Stimulated activated CD4-positive, alpha-beta T cell treated with anti-CD3 and anti-CD28 coated beads, TNF-alpha, amount 100 ng/mL, for 48 hours (primary cell): Measurements from ENCODE around the gene ELK1.
"Not testable (repeated sequence)": the region's sequence is repeated elsewhere in the genome, so short reads cannot be mapped to it uniquely, and the experiment has no call there.

Source experiments
- DNase-seq, 3 donors: peaks; one replicate each; pipeline ENCODE4 v3.0.0-alpha.2; 2020; ENCODE audit warnings: low read depth in 3 of 3

ELK1 gene

DNA sequence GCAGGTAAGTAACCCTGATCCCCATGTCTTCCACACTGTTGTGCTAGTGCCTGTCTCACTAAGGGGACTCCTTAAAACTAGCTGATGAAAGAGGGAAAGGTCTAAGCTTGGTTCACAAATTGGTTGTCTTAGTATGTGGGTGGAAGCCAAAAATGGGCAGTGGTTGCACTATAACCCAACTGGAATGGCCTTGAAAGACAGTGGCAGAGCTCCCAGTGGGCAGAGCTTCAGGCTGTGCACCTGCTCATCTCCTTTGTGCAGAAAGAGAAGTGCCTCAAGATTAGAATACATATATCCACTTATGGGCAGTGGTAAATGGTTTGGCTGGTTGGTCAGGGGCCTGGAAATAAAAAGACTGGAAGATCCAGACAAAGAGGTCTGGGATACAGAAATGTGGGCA is 37.9 kb downstream of the ELK1 start:
- no peak for DNase-seq

DNA sequence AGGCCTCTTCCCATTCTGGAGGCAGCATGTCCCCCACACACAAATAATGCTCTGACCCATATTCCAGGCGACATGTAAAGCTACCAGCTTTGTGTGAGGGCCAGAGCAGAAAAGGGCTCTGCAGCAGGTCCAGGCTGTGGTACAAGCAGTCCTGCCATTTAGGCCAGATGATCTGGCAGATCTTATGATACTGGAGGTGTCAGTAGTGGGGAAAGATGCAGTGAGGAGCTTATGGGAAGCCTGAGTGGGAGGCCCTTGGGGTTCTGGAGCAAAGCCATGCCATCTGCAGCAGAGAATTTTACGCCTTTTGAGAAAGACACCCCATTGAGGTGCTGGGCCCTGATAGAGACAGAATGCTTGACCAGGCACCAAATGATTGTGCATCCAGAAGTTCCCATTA is 38.4 kb downstream of the ELK1 start:
- DNase-seq = no peak

DNA sequence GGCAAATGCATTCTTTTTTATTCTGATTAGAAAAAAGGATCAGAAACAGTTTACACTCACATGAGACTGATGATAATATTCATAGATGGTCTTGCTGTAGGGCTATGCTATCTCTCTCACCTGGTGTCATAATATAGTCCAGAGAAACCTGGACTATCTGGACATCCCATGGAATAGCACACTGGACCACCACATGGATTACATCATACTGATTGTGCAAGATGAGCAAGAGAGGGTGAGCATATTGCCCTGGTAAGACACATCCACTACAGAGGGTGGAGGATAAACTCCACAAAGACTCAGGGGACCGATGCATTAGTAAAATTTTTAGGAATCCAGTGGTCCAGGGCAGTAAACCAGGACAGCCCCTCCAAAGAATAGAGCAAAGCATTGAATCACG is 38.9 kb downstream of the ELK1 start:
- DNase-seq = no peak

DNA sequence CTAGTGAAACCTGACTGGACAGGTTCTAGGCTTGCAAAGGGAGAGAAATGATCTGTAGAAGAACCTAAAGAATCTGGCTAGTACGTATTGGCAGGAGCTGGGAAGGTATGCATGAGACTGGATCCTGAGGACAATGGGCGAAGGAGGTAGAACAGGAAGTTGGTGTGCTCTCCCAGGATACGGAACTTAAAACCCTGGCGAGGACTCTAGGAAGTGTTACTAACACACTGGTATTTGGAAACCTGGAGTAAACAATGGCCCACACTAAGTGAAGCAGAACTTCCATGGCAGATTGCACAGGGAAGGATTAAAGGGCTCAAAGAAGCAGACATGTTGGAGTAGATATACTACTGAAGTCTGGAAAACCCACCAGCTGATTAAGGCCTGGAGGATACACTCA is 39.9 kb downstream of the ELK1 start:
- no peak for DNase-seq

DNA sequence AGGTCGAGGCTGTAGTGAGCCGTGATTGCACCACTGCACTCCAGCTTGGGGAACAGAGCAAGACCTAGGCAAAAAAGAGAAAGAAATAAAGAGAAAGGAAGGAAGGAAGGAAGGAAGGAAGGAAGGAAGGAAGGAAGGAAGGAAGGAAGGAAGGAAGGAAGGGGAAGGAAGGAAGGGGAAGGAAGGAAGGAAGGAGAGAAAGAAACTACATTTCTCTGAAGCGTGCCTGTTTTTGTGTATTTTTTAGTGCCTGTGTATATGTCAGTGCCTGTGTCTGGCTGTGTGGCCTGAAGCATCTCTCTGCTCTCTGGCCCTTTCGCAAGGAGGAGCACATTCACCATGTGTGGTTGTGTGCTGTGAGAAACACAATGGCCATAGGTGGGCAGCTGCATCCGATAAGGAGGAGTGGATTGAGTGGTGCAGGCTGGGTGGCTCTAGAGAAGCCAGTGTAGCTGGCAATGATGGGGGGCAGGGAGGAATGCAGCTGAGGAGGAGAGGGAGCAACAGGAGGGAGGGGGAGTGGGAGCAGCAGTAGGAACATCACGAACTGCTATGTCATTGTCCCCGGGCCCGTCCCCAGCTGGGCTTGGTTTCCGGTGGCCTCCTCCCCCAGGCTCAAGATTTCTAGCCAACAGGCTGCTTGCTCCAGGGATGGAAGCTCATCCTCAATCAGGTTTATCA is 42.1 kb downstream of the ELK1 start:
- DNase-seq = no peak

DNA sequence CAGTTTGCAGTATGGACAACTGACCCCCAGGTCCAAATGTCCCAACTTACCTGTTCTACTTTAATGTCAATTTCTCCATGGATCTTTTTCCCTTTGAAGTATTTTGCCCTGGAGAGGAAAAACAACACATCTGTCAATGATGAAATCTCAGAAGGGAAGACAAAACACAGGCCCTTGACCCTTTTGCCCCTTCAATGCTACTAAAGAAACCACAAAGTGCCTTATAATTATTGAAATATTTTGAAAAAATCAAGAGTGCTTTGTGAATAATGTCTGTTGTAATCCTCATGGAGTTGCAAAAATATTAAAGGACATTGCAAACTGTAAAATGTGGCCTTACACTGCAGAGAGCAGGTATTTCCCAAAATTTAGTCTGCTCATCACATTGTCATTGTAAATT is 43.3 kb downstream of the ELK1 start:
- DNase-seq = no peak

DNA sequence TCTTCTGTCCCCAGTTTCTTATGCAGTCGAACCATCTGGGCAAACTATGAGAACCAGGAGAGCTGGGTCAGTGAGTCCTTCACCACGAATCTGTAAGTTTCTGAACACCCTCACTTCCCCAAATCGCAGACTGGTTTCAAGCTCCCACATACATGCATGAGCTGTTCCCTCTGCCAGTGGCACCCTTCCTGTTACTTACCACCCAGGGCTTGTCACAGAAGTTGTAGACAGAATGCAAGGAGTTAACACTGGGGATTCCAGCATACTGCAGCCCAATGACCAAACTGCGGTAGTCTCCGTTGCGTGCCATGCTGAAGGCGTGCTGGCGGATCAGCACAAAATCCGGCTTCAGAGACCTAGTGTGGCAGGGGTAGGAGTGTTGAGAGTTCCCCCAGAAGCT is 45.3 kb downstream of the ELK1 start:
- DNase-seq = no peak

DNA sequence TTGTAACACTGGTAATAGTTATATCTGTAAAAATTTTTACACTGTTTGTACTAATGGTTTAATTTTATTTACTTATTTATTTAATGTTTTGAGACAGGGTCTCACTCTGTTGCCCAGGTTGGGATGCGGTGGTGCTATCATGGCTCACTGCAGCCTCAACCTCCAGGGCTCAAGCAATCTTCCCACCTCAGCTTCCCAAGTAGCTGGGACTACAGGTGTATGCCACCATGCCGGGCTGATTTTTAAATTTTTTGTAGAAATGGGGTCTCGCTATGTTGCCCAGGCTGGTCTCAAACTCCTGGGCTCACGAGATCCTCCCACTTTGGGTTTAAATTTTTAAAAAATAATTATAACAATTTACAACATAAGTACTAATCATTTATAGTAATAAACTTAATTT is 47.2 kb downstream of the ELK1 start:
- not testable (repeated sequence) for DNase-seq

DNA sequence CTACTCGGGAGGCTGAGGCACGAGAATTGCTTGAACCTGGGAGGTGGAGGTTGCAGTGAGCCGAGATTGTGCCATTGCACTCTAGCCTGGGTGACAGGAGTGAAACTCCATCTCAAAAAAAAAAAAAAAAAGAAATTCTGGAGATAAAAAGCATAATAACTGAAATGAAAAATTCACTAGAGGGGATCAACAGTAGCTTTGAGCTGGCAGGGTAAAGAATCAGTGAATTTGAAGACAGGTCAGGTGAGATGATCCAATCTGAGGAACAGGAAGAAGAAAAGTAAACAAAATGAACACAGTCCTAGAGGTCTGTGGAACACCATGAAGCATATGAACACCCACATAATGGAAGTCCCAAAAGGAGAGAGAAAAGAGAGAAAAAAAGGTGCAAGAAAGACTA is 53.1 kb downstream of the ELK1 start:
- no peak for DNase-seq

DNA sequence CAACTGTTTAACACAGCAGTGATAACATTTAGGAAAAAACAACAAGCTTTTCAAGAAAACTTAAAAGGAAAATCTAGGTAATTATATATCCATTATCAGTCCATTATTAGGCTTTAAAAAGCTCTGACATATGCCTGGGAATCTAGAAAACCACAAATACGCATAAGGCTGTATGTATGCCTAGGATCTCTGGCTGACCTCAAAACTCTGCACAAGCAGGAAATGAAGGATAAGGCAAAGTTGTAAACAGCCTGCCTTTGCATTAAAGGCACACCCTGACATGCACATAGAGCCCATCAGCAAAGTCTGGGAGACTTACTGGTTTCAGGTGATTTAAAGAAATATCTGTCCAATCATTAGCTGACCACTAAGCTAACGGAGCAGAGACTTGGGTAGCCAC is 54.1 kb downstream of the ELK1 start:
- no peak for DNase-seq

DNA sequence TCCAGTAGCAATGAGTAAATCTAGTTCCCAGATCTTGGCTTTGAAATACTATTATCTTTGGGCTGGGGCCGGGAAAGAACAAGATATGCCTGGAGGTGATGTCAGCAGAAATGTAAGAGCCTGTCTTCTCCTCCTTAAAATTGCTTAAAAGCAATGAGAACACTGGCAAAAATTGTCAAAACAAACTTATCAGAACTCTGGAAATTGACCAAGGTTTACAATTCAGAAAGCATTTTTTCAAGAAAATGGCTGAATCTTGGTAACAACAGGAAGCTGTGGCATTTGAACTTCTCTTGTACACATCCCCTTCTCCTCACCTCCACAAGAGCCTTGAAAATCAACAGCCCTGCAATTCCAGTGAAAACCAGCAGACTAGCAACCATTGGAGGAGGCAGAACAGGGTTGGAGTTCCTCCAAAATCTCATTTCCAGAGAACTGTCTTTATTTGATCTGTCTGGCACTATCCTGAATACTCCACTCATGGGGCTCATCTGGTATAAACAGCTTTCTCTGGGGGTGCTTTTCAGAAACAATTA is 54.6 kb downstream of the ELK1 start:
- no peak for DNase-seq

DNA sequence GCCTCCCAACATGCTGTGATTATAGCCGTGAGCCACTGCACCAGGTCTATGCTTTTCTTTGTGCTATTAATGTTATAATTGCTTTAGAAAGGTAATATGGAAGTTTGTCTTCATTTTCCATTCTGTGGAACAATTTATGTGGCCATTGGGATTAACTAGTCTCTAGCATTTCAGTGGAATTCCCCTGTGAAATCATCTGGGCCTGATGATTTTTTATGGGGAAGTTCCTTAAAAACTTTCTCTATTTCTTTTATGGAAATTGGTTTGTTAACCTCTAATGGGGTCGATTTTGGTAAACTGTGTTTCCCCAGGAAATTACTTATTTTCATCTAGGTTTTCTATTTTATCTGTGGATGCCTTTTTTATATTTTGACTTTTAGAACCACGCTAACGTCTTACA is 56.8 kb downstream of the ELK1 start:
- DNase-seq = no peak

DNA sequence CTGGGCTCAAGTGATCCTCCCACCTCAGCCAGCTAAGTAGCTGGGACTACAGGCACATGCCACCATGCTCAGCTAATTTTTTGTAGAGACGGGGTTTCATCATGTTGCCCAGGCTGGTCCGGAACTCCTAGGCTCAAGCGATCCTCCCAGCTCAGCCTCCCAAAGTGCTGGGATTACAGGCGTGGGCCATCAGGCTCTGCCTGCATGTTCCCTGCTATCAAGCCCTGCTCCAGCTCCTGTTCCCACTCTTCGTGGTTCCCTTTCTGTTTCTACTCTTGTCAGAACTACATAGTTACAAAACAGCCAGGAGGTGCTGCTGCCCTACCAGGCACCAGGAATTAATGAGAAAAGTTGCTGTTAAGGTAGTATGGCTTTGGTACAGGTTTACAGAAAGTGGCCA is 59.4 kb downstream of the ELK1 start:
- no peak for DNase-seq

DNA sequence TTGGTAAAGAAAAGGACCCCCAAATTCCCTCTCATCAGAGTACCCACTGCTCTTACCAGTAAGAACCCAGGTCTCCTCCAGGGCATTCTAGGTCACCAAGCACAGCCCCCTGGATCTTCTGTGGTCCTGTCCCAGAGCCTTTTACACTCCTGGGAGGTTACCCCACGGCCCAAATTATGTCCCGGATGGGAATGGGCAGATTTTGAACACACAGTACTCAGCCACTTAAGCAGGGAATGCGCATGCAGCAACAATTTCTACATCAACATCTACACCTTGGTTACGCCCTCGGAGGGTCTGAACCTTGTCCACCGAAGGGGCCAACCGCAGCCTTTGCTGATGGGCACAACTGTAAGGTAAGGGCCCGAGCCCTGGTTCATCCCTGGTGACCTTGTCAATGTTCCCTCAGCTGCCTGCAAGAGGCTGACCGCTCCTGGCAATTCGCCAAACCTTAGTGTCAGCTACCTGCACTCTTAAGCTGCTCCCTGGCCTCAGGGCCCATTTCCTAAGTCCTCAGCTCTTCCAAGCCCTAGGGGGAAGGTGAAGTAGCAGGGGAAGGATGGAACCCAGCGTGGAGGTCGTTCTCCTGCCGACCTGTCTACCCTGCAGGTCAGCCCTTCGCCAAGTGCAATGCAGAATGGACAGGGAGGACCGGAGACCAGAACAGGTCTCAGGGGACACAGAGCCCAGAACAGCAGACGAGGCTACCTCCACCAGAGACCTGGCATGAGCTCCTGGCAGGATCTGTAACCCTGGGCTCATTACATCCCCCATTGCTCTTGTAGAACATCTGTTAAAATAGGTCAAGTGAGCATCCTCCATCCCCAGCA is 62.2 kb downstream of the ELK1 start:
- DNase-seq = no peak

DNA sequence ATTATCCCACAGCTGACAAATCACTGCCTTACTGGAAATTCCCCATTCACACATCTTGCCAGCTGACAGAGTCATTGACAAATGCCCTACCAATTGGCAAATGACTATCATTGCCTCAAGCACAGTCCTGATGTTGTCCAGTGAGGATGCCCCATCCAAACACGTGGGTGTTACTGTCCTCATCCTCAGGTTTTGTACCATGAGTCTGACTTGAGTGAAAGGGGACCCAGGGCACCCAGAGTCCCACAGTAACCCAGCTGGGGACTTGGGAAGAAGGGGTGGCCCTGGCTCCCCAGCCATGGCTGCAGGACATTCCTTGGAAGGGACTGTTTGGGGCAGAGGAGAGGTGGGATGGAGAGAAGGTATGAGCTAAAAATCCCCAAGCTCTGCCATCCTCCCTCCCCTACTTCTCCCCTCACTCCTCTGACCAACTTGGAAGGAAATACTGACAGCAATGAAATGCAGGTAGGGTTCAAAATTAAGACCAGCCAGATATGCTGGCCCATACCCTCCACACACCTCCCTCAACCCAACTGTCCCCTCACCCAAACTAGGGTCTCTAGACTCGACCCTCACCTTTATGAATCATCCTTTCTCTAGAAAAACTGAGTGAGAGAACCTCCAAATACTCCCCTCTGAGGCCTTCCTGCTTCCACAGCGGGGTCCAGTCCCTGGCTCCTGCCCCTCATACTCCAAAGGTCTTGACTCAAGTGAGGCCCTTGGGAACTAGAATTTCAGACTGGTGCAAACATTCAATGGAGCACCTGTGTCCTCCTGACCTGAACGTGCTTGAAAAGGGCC is 63.1 kb downstream of the ELK1 start:
- DNase-seq = no peak

DNA sequence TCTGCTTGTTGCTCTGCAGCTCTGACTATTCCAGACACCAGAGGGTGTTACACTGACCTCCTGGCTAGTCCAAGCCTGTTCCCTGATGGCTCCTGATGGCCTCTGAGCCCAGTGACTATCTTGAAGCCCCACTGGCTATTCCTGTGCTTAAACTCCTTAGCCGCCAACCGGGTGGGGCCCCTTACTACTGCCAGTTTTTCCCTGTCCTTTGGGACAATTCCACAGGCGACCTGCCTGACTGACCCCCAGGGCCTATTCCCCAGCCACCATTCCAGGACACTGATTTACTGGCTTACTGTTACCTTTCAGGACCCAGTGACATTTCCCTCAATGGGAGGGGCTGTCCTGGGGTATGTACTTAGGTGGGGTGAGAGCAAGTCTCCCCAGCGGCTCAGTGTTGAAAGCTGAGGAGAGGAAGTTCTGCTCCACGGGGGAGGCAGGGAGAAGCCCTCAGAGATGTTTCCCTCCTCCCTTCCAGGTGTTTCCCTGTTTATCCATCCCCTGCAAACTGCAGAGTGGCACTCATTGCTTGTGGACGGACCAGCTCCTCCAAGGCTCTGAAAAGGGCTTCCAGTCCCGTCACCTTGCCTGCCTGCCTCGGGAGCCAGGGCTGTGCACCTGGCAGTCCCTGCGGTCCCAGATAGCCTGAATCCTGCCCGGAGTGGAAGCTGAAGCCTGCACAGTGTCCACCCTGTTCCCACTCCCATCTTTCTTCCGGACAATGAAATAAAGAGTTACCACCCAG is 64.1 kb downstream of the ELK1 start:
- no peak for DNase-seq
